B cell (primary cell): ENCODE measurements around the gene RPIA. TPM values are rescaled to one million over a fixed set of nuclear protein-coding genes. Genes with fewer than 3 reads are reported as not detected.

Experiments
- ATAC-seq: fragments of 200-7000 bp; cut with Tn5 transposase; one replicate; pipeline ENCODE4 v1.10.0; 2021; ENCODE audit warnings: low read depth, mild to moderate bottlenecking, moderate number of reproducible peaks, moderate library complexity
- CTCF ChIA-PET: fragments of 350-600 bp; sonication (Branson Sonifier 250); formaldehyde crosslinking; loops from one replicate; lab custom pipeline; 2021; ENCODE audit warnings: antibody characterized with exemption, inconsistent platforms; lab: Charles Lee
- POLR2A ChIA-PET: fragments of 350-600 bp; sonication (Branson Sonifier 250); formaldehyde crosslinking; loops from one replicate; lab custom pipeline; 2021; ENCODE audit warnings: antibody characterized with exemption; lab: Charles Lee
- DNase-seq: peaks from one replicate; pipeline ENCODE4 v3.0.0; 2013
- H2AFZ ChIP-seq: 2 replicates; pipeline ENCODE4 v1.6.1; 2012; ENCODE audit warnings: mild to moderate bottlenecking, low read depth, low read length; ENCODE audit not compliant: insufficient read depth, poor library complexity, severe bottlenecking
- H3K27ac ChIP-seq, 2 donors: 1 replicate in 1 of 2; 2 replicates in 1 of 2; pipeline ENCODE4 v1.5.1; 2012 to 2013; ENCODE audit warnings: low read length in 2 of 2, mild to moderate bottlenecking in 2 of 2, moderate library complexity in 1 of 2
- H3K27me3 ChIP-seq, 4 experiments: fragments of 200-600 bp in 1 of 4; sonication (generic) in 1 of 4; replicated peaks in 1 of 4; 1 replicate in 2 of 4; 2 replicates in 2 of 4; pipeline versions ENCODE4 v1.6.1 to v1.7.0; 2013 to 2016; ENCODE audit warnings: low read length in 3 of 4, mild to moderate bottlenecking in 2 of 4, mixed read lengths in 1 of 4, moderate library complexity in 1 of 4; ENCODE audit not compliant: insufficient read depth in 4 of 4, control insufficient read depth in 3 of 4; ENCODE audit errors: control extremely low read depth in 1 of 4
- H3K36me3 ChIP-seq, 2 experiments: replicated peaks in 1 of 2; 1 replicate in 1 of 2; 2 replicates in 1 of 2; pipeline versions ENCODE4 v1.6.1 to v1.7.1; 2013; ENCODE audit warnings: low read length in 1 of 2; ENCODE audit not compliant: insufficient read depth in 2 of 2, control insufficient read depth in 1 of 2; ENCODE audit errors: control extremely low read depth in 1 of 2, extremely low read depth in 1 of 2
- H3K4me1 ChIP-seq, 2 donors: fragments of 200-600 bp in 1 of 2; sonication (generic) in 1 of 2; 1 replicate in 1 of 2; 2 replicates in 1 of 2; pipeline versions ENCODE4 v1.5.1 to v1.6.1; 2013 to 2017; ENCODE audit warnings: low read length in 2 of 2; ENCODE audit not compliant: control insufficient read depth in 2 of 2, insufficient read depth in 2 of 2
- H3K4me2 ChIP-seq: replicated peaks from 2 replicates; pipeline ENCODE3; 2012; ENCODE audit warnings: mild to moderate bottlenecking, low read depth, low read length; ENCODE audit not compliant: poor library complexity, severe bottlenecking
- H3K4me3 ChIP-seq, 5 experiments: fragments of 200-600 bp in 1 of 5; sonication (generic) in 1 of 5; 1 replicate in 3 of 5; 2 replicates in 2 of 5; pipeline versions ENCODE4 v1.5.1 to v1.7.0; 2011 to 2016; ENCODE audit warnings: low read length in 4 of 5, mild to moderate bottlenecking in 4 of 5, low read depth in 2 of 5, control low read depth in 1 of 5, moderate library complexity in 1 of 5; ENCODE audit not compliant: insufficient read depth in 1 of 5; ENCODE audit errors: control extremely low read depth in 1 of 5, extremely low read depth in 1 of 5
- H3K79me2 ChIP-seq: fragments of 200-600 bp; sonication (generic); one replicate; pipeline ENCODE4 v1.6.0; 2016; ENCODE audit warnings: low read length; ENCODE audit not compliant: control insufficient read depth, insufficient read depth
- H3K9ac ChIP-seq: fragments of 200-600 bp; sonication (generic); 2 replicates; pipeline ENCODE4 v1.6.1; 2017; ENCODE audit warnings: mild to moderate bottlenecking, low read length, moderate library complexity
- H3K9me3 ChIP-seq, 3 donors: one replicate each; pipeline versions ENCODE4 v1.6.1 to v1.7.1; 2013; ENCODE audit warnings: low read length in 2 of 3; ENCODE audit not compliant: control insufficient read depth in 2 of 3, insufficient read depth in 1 of 3; ENCODE audit errors: control extremely low read depth in 1 of 3
- H4K20me1 ChIP-seq: 2 replicates; pipeline ENCODE4 v1.6.0; 2012; ENCODE audit warnings: mild to moderate bottlenecking, low read length; ENCODE audit not compliant: insufficient read depth, control insufficient read depth, poor library complexity, severe bottlenecking
- H3K27ac Mint-ChIP-seq: one replicate; pipeline ENCODE4 v1.8.0; 2021; ENCODE audit warnings: mixed read lengths
- H3K27me3 Mint-ChIP-seq: one replicate; pipeline ENCODE4 v1.8.0; 2021; ENCODE audit warnings: mixed read lengths
- H3K4me1 Mint-ChIP-seq: one replicate; pipeline ENCODE4 v1.8.0; 2021; ENCODE audit warnings: mixed read lengths
- H3K4me3 Mint-ChIP-seq: one replicate; pipeline ENCODE4 v1.8.0; 2021; ENCODE audit warnings: mixed read lengths
- H3K9me3 Mint-ChIP-seq: one replicate; pipeline ENCODE4 v1.8.0; 2022; ENCODE audit warnings: mixed read lengths; ENCODE audit not compliant: insufficient read depth
- CTCF ChIP-seq: fragments of 200-600 bp; IDR thresholded peaks from one replicate; pipeline ENCODE4 v1.8.0; 2022; ENCODE audit warnings: antibody characterized with exemption, mild to moderate bottlenecking
- EZH2 ChIP-seq: IDR thresholded peaks from 2 replicates; pipeline ENCODE4 v1.6.1; 2012; ENCODE audit warnings: borderline replicate concordance, low read depth, mild to moderate bottlenecking, moderate library complexity, low read length; ENCODE audit not compliant: insufficient read depth, poor library complexity, severe bottlenecking
- WGBS: methylation state at CpG from one replicate; pipeline ENCODE4 v1.1.5; 2013; ENCODE audit warnings: missing lambda C conversion rate; ENCODE audit not compliant: insufficient coverage; 5-methylcytosine and 5-hydroxymethylcytosine counted together
- intact Hi-C: fragments of 100-400 bp; cut with micrococcal nuclease; formaldehyde crosslinking; loops from one replicate; pipeline ENCODE4 v1.10.0; 2022
- polyA plus RNA-seq: library from polyadenylated mRNA; depleted of rRNA; stranded (reverse); fragments of >200 nt; gene quantifications from 2 replicates; pipeline ENCODE4 v1.2.3, GENCODE V29; 2012
- total RNA-seq, 2 donors: library from RNA; stranded (reverse); fragments of 120-200 nt in 1 of 2; gene quantifications; 1 replicate in 1 of 2; 2 replicates in 1 of 2; pipeline versions ENCODE4 v1.2.3 to v1.2.4, GENCODE V29; 2013 to 2022

RPIA gene
- total and polyA plus RNA-seq, 2 donors (not counting 1 experiment from before 2014, with no cell fraction given): 9.4 to 19.7 TPM

GRCh38 chr2:88764141-88764849 is 72.8 kb downstream of the RPIA start:
- H4K20me1 ChIP-seq: no peaks in the 10 kb centered on the region
- H3K27me3 ChIP-seq: peaks cover 0 to 14% (median 0%) of the 10 kb centered on the region in 4 experiments
- CTCF ChIA-PET: no interaction called here
- H3K4me1 ChIP-seq: peaks cover 13 to 14% of the 10 kb centered on the region in 2 donors
- H3K9me3 ChIP-seq: peaks cover 0 to 16% (median 0%) of the 10 kb centered on the region in 3 donors
- H2AFZ ChIP-seq: no peak overlapping the region
- no peak for DNase-seq
- intact Hi-C loops: loop anchor here (10.0 kb wide), 1 partner anchor 61 kb away; no protein-coding TSS in a partner anchor
- Mint-ChIP-seq H3K27me3 (peaks cover 5% of the 10 kb centered on the region), H3K27ac (no peak overlapping the region), H3K9me3 (no peaks in the 10 kb centered on the region), H3K4me1 (peaks cover 12% of the 10 kb centered on the region), H3K4me3 (peak overlapping the region; percentile 64)
- 88% methylated on average over 17 of the region's 19 CpGs for WGBS
- H3K4me3 ChIP-seq: no peak overlapping the region
- H3K36me3 ChIP-seq: no peaks in the 10 kb centered on the region
- ATAC-seq: no peak
- no peak overlapping the region for H3K27ac ChIP-seq
- H3K79me2 ChIP-seq: no peaks in the 10 kb centered on the region
- peak overlapping the region; percentile 76 for H3K4me2 ChIP-seq
- TF ChIP-seq EZH2 (no peak), CTCF (no peak)
- POLR2A ChIA-PET: interaction anchor here (1.6 kb wide), 1 partner anchor 95 kb away, joined by 3 read pairs; no protein-coding TSS in a partner anchor
- H3K9ac ChIP-seq: no peak overlapping the region

GRCh38 chr2:88764850-88765153 is 73.3 kb downstream of the RPIA start:
- peaks cover 0 to 14% (median 0%) of the 10 kb centered on the region in 4 experiments for H3K27me3 ChIP-seq
- ATAC-seq (no peak), DNase-seq (no peak)
- H3K4me3 Mint-ChIP-seq: peak overlapping the region; percentile 89
- peak overlapping the region; percentile 86 for H2AFZ ChIP-seq
- no peaks in the 10 kb centered on the region for H4K20me1 ChIP-seq
- H3K27ac ChIP-seq: no peak overlapping the region
- H3K79me2 ChIP-seq: no peaks in the 10 kb centered on the region
- no peaks in the 10 kb centered on the region for H3K9me3 Mint-ChIP-seq
- peaks cover 12% of the 10 kb centered on the region for H3K4me1 Mint-ChIP-seq
- TF ChIP-seq CTCF (no peak), EZH2 (no peak)
- H3K36me3 ChIP-seq: no peaks in the 10 kb centered on the region
- H3K4me1 ChIP-seq: peaks cover 13 to 14% of the 10 kb centered on the region in 2 donors
- no peak overlapping the region for H3K27ac Mint-ChIP-seq
- peak overlapping the region; percentile 76 for H3K4me2 ChIP-seq
- 28% methylated on average over 22 of the region's 22 CpGs for WGBS
- peaks cover 5% of the 10 kb centered on the region for H3K27me3 Mint-ChIP-seq
- peak overlapping the region; percentile 53 for H3K9ac ChIP-seq
- peaks cover 0 to 11% (median 0%) of the 10 kb centered on the region in 3 donors for H3K9me3 ChIP-seq
- POLR2A ChIA-PET: interaction anchor here (1.6 kb wide), 1 partner anchor 94 kb away, joined by 3 read pairs; no protein-coding TSS in a partner anchor
- CTCF ChIA-PET: no interaction called here
- H3K4me3 ChIP-seq: peak overlapping the region in 3 of 5 experiments; percentile 39 to 55 (median 52)
- intact Hi-C loops: loop anchor here (10.0 kb wide), 1 partner anchor 60 kb away; no protein-coding TSS in a partner anchor
